ENCODE data around the gene CTAG2.
"Not testable (repeated sequence)": the region's sequence is repeated elsewhere in the genome, so short reads cannot be mapped to it uniquely, and the experiment has no call there.

CTAG2 gene

DNA sequence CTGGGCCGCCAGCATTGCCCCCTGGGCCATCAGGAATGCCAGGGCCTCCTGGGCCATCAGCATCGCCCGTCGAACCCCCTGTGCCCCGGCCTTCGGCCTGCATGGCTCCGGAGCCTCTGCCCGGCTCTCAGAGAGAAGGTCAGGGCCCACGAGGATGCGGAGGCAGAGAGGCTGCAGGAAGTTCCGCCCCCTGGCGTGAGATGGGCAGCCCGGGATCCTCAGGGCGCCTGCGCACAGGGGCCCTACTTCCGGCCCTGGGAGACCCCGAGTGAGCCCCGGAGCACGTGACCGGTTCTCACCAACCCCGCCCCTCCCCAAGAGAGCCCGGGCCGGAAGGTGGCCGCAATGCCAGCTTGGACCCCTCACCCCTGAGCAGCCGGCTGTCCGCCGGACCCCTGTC lies at the start of gene CTAG2:
Gene CTAG2 (minus strand): TSS at position 167 of the 400 bp plus-strand sequence. CDS start 64 bp downstream, at position 103.
- not testable (repeated sequence) for DNase-seq (ENCODE audit: low read depth, low spot score)

DNA sequence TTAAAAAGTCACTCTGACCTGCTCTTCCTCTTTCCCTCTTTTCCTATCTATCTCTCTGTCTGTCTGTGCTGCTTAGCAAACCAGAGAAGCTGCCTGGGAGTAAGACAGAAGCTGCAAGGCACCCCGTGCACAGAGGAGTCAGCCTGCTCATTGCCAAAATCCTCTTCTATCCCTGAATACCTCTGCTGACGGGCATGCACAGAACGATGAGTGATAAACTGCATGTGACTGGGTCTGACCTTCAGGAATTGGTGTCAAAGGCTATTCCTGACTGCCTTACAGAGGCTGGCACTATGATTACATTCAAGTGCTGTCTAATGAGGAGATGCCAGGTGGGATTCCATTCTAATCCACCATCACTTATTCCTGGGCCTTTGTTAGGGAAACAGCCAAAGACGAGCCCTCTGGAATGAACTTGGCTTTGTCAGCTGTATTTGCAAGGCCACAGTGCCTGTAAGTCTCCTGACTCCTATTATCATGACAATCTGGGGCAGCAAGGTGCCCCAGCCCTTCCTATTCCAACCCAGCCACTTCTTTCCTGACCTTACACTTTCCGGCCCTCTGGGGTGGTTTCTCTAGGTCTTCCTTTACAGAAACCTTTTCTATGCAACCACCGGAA lies 45.4 kb upstream of the CTAG2 start:
- no peak for DNase-seq (ENCODE audit: low read depth, low spot score)

DNA sequence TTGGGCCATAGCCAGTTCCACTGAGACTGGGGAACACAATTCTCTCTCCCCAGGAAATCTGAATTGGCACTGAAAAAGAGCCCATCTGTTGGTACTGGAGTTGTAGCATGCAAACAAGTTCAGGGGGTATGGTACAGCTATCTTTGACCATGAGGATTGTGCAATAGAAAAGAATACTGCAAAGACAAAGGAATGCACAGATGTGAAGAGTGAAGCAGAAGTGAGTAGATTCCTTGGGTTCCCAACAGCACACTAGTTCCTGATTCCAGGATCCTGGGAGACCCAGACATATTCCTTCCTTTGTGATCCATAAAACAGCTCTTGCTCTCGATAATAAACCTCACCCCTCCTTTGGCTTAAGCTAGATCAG lies 43.3 kb upstream of the CTAG2 start:
- DNase-seq (ENCODE audit: low read depth, low spot score) = no peak

DNA sequence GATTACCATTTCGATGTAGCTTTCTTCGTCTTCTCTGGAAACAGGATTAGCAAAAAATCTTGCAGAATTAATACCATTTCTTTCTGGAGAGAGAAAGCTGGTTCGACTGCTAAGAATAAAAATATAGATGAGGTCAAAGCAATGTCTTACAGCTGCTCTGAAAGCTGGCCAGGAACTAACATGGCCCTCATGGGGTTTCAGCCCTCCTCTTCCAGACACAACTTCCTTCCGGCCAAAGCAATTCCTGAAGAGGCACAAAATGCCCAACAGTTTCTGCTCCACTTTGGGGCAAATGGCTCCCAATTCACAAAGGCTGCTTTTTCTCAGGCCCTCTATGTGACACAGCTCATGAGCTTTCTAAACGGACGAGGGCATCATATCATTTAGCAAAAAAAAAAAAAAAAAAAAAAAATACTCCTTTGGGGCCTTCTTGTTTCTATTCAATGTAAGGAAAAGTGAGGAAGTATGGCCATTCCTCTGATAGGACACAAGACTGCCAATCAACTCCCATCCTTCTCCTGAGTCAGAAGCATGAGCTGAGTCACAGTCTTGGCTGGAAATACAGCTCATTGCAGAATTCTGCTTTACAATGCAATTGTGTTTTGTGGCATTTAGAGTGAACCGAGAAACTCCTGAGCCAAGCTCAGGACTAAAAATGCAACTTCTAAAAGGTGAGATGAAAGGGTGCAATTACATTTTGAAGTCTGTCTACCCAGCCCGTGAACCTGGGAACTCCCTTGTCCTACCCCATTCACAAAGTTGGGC lies 42.7 kb upstream of the CTAG2 start:
- DNase-seq (ENCODE audit: low read depth, low spot score) = no peak

DNA sequence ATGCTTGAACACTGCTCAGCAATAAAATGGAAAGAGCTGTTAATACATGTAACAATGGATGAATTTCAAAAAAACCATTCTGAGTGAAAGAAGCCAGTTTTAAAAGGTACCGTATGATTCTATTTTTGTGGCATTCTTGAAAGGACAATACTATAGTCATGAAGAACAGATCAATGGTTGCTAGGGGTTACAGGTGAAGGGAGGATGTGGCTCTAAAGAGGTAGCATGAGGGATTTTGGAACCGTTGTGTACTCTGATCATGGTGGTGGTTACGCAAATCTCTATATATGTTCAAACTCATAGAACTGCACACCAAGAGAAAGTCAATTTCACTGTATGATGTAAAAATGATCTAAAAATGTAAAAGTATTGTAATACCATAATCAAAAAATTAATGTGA lies 40.0 kb upstream of the CTAG2 start:
- DNase-seq (ENCODE audit: low read depth, low spot score) = no peak

DNA sequence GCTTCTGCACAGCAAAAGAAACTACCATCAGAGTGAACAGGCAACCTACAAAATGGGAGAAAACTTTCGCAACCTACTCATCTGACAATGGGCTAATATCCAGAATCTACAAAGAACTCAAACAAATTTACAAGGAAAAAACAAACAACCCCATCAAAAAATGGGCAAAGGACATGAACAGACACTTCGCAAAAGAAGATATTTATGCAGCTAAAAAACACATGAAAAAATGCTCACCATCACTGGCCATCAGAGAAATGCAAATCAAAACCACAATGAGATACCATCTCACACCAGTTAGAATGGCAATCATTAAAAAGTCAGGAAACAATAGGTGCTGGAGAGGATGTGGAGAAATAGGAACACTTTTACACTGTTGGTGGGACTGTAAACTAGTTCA lies 37.1 kb upstream of the CTAG2 start:
- not testable (repeated sequence) for DNase-seq (ENCODE audit: low read depth, low spot score)

DNA sequence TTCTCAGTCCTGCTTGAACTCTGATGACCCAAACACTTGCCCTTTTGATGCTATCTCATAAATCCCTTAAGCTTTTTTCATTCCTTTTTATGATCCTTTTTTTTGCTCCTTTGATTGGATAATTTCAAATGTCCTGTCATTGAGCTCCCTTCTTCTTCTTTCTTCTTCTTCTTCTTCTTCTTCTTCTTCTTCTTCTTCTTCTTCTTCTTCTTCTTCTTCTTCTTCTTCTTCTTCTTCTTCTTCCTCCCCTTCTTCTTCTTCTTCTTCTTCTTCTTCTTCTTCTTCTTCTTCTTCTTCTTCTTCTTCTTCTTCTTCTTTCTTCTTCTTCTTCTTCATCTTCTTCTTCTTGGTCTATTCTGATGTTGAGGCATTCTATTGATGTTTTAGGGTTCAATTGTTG lies 18.7 kb upstream of the CTAG2 start:
- not testable (repeated sequence) for DNase-seq (ENCODE audit: low read depth, low spot score)

DNA sequence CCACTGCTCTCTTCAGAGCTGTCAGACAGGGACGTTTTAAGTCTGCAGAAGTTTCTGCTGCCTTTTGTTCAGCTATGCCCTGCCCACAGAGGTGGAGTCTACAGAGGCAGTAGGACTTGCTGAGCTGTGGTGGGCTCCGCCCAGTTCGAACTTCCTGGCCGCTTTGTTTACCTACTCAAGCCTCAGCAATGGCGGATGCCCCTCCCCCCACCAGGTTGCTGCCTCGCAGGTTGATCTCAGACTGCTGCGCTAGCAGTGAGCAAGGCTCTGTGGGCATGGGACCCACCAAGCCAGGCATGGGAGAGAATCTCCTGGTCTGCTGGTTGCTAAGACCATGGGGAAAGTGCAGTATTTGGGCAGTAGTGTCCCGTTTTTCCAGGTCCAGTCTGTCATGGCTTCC lies 17.5 kb upstream of the CTAG2 start:
- not testable (repeated sequence) for DNase-seq (ENCODE audit: low read depth, low spot score)

DNA sequence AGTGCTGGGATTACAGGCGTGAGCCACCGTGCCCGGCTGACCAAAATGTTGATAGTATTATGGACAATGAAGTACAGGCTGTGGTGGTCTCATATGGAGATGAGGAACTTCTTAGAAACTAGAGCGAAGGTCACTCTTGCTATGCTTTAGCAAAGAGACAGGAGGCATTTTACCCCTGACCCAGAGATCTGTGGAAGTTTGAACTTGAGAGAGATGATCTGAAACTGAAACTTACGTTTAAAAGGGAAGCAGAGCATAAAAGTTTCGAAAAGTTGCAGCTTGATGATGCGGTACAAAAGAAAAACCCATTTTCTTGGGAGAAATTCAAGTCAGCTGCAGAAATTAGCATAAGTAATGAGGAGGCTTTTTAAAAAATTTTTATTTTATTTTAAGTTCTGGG lies 8.5 kb upstream of the CTAG2 start:
- no peak for DNase-seq (ENCODE audit: low read depth, low spot score)

DNA sequence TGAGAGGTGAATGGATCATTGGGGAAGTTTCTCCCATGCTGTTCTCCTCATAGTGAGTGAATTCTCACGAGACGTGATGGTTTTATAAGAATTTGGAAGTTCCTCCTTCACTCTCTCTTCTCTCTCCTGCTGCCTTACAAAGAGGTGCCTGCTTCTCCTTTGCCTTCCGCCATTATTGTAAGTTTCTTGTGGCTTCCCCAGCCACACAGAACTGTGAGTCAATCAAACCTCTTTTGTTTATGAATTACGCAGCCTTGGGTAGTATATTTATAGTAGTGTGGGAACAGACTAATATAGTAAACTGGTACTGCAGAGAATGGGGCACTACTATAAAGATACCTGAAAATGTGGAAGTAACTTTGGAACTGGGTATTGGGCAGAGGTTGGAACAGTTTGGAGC lies 7.8 kb upstream of the CTAG2 start:
- no peak for DNase-seq (ENCODE audit: low read depth, low spot score)

DNA sequence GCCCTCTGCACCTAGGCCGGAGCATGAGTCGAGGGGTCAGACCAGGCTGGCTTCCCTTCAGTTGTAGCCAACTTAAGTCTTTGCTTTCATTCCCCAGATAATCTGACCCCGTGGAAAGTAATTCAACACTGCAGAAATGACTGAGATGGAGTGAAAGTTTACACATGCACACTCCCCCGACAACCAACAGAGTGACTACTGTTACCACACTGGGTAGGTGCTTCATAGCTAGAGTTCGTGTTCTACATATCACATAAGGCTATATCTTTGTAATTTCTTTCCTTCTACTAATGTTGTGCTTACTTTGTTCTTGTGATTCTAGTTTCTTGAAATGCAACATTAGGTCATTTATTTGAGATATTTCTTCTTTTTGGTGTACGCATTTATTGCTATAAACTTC lies 7.2 kb upstream of the CTAG2 start:
- DNase-seq (ENCODE audit: low read depth, low spot score) = no peak

DNA sequence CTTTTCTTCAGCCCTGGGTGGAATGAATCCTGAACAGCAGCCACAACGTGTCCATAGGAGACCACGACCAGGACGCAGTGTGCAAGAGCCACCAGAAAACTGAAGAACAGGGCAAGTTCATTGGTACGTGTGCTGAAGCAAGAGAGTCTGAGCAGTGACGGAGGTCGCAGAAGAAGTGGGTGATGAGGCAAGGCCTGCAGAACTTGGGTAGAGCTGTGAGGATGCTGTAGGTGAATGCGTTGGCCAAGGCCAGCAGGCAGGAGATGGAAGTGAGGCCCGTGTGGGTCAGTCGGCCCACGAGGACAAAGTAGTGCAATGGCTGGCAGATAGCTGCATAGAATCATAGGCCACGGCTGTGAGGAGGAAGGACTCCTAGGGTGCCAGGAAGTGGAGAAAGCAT lies 5.6 kb upstream of the CTAG2 start:
- no peak for DNase-seq (ENCODE audit: low read depth, low spot score)

DNA sequence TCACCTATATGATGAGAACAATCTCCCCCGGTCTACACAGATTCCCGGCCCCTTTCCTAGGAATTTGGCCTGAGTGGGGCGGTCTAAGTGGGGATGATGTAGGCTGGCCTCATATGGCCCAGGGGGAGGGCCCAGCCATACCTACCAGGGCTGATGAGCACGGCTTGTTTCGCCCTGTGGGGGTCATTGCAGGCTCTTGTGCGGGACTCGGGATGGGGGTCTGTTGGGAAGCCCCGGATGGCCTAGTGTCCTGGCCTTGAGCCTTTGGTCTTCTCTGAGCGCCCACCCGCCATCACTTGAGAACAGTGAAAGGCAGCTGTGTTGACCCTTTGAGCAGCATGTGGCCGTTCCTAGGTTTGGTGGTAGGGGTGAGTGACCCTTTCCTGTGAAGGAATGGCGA lies 4.8 kb upstream of the CTAG2 start:
- no peak for DNase-seq (ENCODE audit: low read depth, low spot score)

DNA sequence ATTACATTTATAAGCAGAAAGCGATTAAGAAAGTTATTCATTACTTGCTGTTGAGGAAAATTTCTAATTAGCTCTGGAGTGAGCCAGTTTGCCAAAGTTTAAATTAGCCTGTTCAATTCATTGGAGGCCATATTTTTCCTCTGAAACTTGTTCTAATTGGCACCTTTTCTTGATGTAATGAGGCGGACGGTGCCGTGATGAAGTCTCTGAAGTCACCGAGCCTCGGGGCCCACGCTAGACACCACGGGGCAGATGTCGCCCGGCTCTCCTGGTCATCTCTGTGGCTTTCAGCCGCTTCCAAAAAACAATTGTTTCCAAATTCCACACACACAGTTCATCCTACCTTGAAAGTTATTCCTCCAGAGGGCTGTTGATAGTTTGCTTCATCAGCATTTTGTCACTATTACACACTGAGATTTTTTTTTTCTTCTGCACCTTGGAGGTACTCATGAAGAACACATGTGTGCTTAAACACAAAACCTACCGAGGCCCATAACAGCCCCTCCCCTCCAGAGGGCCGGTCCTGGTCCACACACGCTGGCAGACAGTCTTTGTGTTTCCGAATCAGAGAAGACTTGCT lies 3.9 kb upstream of the CTAG2 start:
- no peak for DNase-seq (ENCODE audit: low read depth, low spot score)

DNA sequence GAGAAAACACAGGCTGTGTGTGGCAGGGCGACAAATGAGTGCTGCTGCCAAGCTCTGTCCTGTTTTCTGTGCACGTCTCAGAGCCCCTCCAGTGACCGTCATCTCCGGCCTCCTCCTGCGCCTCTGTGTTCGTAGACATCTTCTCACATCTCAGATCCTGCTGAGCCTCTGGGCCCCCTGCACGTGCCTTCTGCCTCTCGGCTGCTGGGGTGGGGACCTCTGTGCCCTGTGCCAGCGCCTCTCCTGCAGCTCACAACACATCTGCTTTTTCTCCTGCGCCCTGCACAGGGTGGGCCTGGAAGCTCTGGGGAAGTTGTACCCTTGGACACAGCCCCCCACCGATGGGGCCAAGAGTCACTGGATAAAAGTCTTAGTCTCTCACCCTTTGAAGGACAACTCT lies 2.4 kb upstream of the CTAG2 start:
- DNase-seq (ENCODE audit: low read depth, low spot score) = no peak

DNA sequence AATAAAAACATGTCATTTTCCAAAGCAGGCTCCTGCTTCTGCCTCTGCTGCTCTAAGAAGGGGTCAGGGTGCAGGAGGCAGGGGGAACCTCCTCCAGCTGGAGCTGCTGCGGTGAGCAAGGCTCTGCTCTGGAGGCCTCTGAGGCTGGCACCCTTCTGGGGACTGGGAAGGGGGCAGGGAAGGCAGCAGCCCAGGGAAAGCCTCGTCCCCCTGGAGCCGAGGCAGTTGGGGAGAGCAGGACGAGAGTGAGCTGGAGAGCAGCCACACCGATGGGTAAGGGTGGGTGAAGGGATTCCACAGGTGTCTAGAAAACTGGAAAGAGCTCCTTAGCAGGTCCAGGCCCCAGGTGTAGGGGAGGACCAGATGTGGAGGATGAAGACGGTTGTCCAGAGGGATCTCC lies 2.0 kb upstream of the CTAG2 start:
- DNase-seq (ENCODE audit: low read depth, low spot score) = no peak

DNA sequence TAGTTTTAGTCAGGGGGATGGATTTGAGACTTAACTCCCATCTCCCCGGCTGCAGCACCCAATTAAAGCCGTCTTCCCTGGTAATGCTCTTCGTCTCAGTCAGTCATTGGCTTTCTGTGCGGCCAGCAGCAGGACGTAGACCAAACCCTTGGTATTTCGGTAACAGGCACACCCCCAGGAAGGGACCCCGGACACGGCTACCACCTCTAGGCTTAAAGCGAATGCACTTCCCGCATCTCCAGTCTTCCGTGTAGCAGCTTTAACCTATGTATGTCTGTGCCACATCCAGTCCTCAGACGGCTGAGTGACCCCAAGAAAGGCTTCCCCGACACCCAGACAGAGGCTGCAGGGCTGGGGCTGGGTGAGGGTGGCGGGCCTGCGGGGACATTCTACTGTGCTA lies 1.5 kb upstream of the CTAG2 start:
- no peak for DNase-seq (ENCODE audit: low read depth, low spot score)

DNA sequence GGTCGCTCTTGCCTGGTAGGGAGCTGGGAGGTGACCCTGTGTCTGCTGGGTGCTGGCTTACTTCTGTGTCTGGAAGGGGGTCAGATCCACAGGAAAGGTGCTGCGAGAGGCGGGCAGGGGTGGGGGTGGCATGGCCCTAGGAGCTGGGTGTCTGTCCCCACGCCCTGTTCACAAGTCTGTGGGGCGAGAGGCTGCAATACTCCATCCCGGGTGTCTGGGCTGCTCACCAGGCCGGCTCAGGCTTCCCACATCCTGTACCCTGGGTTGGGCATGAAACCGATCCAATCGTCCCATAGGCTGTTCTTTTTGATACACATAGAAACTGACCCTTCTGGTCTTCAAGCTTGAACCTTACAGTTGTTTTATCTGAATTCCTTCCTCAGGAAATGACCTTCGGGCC lies 993 bp upstream of the CTAG2 start:
- DNase-seq (ENCODE audit: low read depth, low spot score) = no peak

DNA sequence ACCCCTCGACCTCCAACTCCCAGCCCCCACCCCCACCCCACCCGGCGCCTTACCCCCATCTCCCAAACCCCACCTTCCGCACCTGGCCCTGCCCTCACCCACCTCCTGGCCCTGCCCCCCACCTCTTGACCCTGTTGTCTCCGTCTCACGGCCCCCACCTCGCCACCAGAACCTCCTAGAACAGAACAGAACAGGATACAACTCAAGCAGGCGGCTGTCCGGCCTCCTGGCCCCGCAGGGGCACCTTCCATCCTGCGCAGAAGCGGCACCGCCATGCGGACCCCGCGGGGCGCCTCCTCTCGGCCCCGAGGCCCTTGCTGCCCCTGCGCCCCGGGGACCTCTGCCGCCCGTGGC lies 354 bp downstream of the CTAG2 start:
- DNase-seq (ENCODE audit: low read depth, low spot score) = no peak

DNA sequence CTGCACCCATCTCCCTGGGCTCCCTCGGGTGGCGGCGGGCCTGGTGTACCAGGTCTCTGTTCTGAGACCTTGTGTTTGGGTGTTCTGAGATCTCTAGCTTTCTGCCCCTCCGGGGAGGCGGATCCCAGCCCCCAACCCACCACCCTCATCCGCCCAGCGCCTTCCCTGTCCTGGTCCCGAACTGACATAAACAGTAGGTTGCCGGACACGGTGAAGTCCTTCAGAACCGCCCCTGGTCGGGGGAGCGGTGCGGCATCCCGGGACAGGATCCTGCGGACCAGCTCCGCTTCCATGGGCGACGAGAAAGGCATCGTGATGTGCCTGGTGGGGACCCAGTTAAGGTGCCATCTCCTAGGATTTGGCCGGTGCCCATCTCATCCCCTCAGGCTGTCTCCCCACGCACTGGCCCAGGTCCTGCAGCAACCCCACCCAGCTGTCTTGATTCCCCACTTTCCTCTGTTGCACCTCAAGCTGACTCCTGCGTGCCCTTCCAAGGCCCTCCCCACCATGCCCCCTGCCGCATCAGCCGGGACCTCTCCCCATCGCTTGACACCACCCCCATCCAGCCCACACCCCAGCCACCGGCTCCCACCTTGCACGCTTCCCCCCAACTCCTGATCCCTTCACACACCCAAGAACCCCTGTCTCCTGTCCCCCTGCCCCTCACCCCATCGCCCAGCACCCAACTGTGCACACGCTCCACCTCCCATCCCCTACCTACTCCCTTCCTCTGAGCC lies 900 bp downstream of the CTAG2 start:
- DNase-seq (ENCODE audit: low read depth, low spot score) = no peak

DNA sequence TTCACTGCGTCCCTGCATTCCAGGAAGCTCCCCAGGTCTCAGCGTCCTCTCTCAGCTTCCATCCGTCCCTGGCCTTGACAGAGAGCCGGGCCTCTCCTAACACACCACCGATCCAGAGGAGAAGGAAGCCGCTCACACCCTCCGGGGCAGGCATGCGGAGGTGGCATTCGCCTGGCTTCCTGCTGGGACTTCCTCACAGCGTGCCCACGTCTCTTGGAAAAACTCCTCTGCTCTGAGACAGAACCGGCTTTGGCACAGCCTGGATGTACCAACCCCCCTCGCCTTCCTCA lies 3.2 kb downstream of the CTAG2 start:
- DNase-seq (ENCODE audit: low read depth, low spot score) = no peak

DNA sequence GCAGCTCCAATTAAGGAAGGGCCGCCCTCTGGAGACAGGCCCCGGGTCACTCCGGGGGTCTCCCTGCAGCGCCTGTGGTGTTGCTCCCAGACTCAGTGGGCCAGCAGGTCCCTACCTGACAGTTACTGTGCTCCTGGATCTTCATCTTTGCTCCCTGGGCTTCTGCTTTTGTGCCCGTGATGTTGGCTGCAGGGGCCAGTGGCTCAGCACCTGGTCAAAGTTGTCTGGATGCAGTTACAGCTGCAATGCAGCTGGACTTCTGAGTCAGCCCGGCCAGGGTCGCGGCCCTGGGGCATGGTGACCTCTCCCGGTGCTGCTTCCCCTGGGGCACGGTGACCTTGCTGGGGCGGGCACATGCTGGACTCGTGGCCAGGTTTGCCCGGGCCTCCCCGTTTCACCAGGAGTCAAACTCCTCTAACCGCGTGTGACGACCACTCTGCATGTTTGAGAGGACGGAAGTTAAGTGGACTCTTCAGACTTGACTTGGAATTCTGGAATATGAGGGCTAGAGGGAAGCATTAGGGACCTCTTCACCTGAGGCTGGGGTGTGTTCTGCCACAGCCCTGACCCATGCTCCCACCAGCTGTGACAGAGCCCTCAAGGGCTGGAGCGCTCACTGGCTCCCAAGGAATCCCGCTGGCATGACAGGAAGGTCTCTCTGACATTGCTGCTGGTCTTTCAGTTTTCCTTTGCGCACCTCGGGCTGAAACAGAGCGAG lies 3.7 kb downstream of the CTAG2 start:
- no peak for DNase-seq (ENCODE audit: low read depth, low spot score)
